BE2C (cell line): ENCODE data around the gene EIF5AL1.
"Not testable (repeated sequence)": the region's sequence is repeated elsewhere in the genome, so short reads cannot be mapped to it uniquely, and the experiment has no call there.

Experiments
- DNase-seq: peaks from one replicate; pipeline ENCODE4 v3.0.0-alpha.2; 2020
- H3K27me3 ChIP-seq: fragments of 250-450 bp; sonication (Bioruptor Pico); 2 replicates; pipeline ENCODE4 v1.5.1; 2020; ENCODE audit warnings: mild to moderate bottlenecking
- H3K36me3 ChIP-seq: fragments of 250-450 bp; sonication (Bioruptor Pico); 2 replicates; pipeline ENCODE4 v1.5.1; 2020; ENCODE audit warnings: mild to moderate bottlenecking
- H3K4me1 ChIP-seq: fragments of 250-450 bp; sonication (Bioruptor Pico); 2 replicates; pipeline ENCODE4 v1.5.1; 2020
- H3K4me3 ChIP-seq: 2 replicates; pipeline ENCODE4 v1.5.1; 2011; ENCODE audit warnings: low read depth, low read length
- H3K9me3 ChIP-seq: fragments of 250-450 bp; sonication (Bioruptor Pico); 2 replicates; pipeline ENCODE4 v1.5.1; 2020
- CTCF ChIP-seq: IDR thresholded peaks from 2 replicates; pipeline ENCODE4 v1.5.1; 2012; ENCODE audit warnings: mild to moderate bottlenecking, low read depth, low read length

The EIF5AL1 gene

GRCh38 chr10:79505829-79506228 lies 6.5 kb upstream of the EIF5AL1 start:
- TF ChIP-seq CTCF, result no peak
- no peak for DNase-seq
- Histone ChIP-seq H3K36me3 (no peaks in the 10 kb centered on the region), H3K4me3 (no peak overlapping the region), H3K27me3 (no peaks in the 10 kb centered on the region), H3K4me1 (no peaks in the 10 kb centered on the region), H3K9me3 (no peaks in the 10 kb centered on the region)

DNA sequence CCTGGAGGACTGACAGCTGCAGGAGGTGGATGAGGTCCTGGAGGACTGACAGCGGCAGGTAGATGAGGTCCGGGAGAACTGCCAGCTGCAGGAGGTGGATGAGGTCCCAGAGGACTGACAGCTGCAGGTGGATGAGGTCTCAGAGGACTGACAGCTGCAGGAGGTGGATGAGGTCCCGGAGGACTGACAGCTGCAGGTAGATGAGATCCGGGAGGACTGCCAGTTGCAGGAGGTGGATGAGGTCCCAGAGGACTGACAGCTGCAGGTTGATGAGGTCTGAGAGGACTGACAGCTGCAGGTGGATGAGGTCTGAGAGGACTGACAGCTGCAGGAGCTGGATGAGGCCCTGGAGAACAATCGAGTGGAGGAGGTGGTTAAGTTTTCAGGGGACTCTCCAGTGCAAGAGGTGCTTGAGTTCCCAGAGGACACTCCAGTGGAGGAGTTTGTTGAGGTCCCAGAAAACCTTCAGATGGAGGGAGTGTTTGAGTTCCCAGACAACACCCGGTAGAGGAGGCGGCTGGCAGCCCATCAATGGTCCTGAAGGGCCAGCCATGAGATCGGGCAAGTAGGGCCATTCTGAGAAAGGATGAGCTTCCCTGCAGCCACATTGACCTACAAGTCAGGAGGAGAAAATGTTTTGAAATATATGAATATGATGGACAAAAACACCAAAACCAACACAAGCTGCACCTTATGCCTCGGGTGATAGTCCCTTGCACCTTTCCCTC lies 4.7 kb upstream of the EIF5AL1 start:
- no peak for TF ChIP-seq CTCF
- Histone ChIP-seq H3K9me3 (no peaks in the 10 kb centered on the region), H3K4me3 (no peak overlapping the region), H3K36me3 (no peaks in the 10 kb centered on the region), H3K27me3 (no peaks in the 10 kb centered on the region), H3K4me1 (no peaks in the 10 kb centered on the region)
- no peak for DNase-seq

DNA sequence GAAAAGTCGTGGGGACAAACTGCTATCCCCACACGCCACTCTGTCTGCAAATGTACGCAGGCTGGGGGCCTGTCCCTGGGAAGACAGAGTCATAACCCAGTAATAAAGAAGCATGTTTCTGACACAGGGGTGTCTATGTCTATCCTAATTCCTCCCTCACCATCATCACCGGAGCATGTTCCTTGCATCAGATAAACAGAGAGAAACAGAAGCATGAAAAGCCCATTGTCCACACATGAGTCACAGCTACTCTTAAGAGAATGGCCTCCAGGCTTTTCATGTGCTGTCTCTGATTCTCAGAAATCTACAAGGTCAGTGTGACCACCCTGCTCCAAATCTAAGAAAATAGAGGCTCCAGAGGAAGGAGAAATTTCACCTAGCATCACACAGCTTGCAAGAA lies 4.1 kb upstream of the EIF5AL1 start:
- H3K4me1 ChIP-seq, H3K9me3 ChIP-seq, H3K27me3 ChIP-seq, DNase-seq, H3K4me3 ChIP-seq, H3K36me3 ChIP-seq: not testable (repeated sequence)

GRCh38 chr10:79509306-79509933 lies 2.9 kb upstream of the EIF5AL1 start:
- H3K4me3 ChIP-seq, H3K27me3 ChIP-seq, H3K36me3 ChIP-seq, H3K4me1 ChIP-seq, DNase-seq, H3K9me3 ChIP-seq: not testable (repeated sequence)

DNA sequence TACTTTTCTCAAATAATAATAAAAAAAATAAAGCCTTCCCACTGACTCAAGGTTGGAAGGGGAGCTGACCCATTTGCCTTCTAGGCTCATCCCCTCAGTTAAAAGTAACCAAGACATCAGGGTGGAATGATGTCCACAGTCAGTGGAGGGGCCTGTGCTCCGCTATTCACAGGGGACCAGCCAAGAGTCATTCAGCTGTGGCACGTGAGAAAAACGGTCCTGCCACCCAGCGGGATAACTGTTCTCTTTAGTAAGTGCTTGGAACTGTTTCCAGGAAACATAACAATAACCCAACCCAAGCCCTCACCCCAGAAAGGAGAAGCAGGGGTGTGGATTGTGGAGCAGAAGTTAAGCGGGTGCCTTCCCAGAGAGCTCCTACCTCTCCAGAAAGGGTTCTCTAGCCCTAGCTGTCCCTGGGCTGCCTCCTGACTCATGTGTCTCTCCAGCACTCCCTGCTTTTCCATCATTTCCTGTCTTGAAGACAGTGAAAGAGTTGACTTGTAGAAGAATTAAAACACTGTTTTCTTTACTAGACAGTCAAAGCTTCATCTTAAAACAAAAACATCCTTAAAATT lies 2.3 kb upstream of the EIF5AL1 start:
- not testable (repeated sequence) for H3K4me1 ChIP-seq, H3K4me3 ChIP-seq, H3K27me3 ChIP-seq, H3K36me3 ChIP-seq, DNase-seq, H3K9me3 ChIP-seq

DNA sequence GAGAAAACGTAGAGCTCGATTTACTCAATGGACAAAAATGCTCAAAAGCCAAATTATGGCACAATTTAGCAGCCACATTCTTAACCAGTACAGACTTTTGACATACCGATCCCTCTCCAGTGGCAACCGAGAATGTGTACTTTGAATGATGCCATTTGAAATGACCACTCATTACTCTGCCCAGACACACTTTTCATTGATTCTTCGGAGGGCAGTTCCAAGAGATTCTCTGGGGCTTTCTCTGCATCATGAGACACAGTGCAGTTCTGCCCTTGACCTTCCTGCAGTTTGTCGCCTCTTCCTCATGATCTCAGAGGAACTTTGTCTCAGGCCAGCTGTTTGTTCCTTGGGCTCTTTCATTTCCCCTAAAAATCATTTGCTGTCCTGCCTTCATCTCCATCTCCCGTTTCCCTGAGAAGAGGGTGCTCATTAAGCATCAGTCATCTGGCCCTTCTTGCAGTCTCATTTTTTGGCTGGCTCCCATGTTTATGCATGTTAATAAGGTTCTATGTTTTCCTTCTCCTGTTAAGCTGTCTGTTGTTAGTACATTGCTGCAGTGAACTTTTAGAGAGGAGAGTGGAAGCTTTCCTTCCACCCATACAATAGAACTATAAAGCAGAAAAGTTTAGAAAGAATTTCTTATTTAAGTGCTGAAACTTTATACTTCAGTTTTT lies 4.3 kb downstream of the EIF5AL1 start:
- H3K27me3 ChIP-seq, H3K4me3 ChIP-seq, DNase-seq, H3K9me3 ChIP-seq, H3K4me1 ChIP-seq, H3K36me3 ChIP-seq: not testable (repeated sequence)

DNA sequence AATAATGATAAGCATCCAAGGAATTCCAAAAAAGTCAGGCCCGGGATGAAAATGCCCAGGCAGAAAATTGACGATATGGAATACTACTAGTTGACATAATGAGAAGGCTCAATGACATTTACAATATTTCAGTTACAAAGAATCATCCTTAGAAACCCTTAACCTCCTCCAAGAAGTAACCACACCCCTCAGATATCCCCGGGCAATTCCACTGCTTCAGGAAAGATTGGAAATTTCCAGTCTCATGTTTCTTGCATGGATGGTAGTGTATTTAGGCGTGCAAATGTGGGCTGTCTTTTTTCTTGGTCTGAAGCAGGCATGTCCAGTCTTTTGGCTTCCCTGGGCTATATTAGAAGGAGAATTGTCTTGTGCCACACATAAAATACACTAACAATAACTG lies 5.2 kb downstream of the EIF5AL1 start:
- not testable (repeated sequence) for H3K27me3 ChIP-seq, H3K9me3 ChIP-seq, H3K36me3 ChIP-seq

DNA sequence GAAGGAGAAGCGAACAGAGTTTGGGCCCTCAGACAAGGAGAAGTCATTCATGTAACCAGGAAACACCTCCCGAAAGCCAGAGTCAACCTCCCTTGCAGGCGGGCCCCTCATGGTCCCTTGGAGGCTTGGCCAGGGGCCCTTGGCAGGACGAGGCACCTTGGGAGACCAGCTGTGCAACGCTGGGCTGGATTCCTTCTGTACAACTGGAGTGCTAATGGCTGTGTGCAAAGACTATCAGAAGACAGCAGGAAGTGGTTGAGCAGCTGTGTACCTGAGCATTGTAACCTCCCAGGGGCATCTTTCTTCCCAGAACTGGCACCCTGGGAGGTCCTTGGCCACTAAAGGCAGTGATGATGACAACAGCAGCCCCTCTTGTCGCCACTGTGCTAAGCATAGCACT lies 9.4 kb downstream of the EIF5AL1 start:
- H3K36me3 ChIP-seq, DNase-seq, H3K4me3 ChIP-seq, H3K4me1 ChIP-seq, H3K27me3 ChIP-seq, H3K9me3 ChIP-seq: not testable (repeated sequence)

More for the DNA sequence above, 5.2 kb downstream of the EIF5AL1 start:
- not testable (repeated sequence) for H3K4me1 ChIP-seq, DNase-seq, H3K4me3 ChIP-seq

GRCh38 chr10:79522464-79522863 lies 10.1 kb downstream of the EIF5AL1 start:
- H3K4me1 ChIP-seq, H3K4me3 ChIP-seq, DNase-seq, H3K36me3 ChIP-seq, H3K27me3 ChIP-seq, H3K9me3 ChIP-seq: not testable (repeated sequence)

DNA sequence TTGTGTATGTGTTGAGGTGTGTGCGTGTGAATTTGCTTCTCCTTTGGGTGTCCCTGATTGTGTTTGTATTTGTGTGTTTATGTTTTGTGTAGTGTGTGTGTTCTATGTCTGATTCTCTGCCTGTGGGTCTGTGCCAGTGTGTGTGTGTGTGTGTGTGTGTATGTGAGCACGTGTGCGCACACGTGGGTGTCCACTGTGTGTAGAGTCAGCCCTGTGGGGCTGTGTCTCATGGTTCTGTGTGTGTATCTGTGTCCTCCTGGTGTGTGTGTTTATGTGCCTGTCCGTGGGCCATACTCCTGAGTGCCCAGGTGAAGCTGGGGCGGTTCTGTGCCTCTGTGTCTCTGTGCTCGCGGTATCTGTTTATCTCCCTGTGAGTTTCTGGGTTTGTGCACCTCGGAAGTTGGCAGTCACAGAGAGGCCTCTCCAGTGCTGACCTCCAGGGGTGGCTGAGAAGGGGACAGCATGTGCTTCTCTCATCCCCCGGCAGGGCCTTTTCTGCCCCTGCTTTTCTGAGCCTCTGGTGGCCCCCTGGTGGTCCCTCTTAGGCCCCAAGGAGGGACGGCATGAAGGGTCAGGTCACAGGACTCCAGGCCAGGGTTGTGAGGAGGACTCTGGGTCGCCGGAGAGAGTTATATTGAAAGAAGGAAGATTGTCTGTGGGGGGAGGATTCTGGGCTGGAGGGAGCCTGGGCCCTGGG lies 11.0 kb downstream of the EIF5AL1 start:
- H3K4me3 ChIP-seq, DNase-seq, H3K9me3 ChIP-seq, H3K27me3 ChIP-seq, H3K36me3 ChIP-seq, H3K4me1 ChIP-seq: not testable (repeated sequence)

GRCh38 chr10:79525049-79525710 lies 12.8 kb downstream of the EIF5AL1 start:
- H3K4me3 ChIP-seq, H3K27me3 ChIP-seq, H3K36me3 ChIP-seq, DNase-seq, H3K4me1 ChIP-seq, H3K9me3 ChIP-seq: not testable (repeated sequence)

DNA sequence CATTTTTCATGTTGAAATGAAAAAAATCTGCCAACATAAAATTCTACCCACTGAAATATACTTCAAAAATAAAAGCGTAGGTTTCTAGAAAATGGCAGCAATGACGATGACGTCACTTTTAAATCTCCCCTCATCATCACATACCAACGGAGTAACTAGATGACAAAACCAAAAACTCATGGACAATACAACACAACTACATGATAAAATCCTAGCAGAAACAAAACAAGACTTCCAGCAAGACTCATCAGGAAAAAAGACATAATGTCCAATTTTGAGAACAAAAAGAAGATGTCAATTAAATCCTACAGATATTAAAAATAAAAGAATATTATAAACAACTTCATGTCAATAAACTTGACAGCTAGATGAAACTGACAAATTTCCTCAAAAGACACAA lies 15.9 kb downstream of the EIF5AL1 start:
- not testable (repeated sequence) for H3K4me3 ChIP-seq, H3K9me3 ChIP-seq, H3K27me3 ChIP-seq, H3K4me1 ChIP-seq, H3K36me3 ChIP-seq, DNase-seq
